ENCODE measurements around the gene MEGF11. TPM values are rescaled to one million over a fixed set of nuclear protein-coding genes. Genes with fewer than 3 reads are reported as not detected.

Gene MEGF11
- total RNA-seq, 1 donor from 2014 or later = 0.77 TPM

DNA sequence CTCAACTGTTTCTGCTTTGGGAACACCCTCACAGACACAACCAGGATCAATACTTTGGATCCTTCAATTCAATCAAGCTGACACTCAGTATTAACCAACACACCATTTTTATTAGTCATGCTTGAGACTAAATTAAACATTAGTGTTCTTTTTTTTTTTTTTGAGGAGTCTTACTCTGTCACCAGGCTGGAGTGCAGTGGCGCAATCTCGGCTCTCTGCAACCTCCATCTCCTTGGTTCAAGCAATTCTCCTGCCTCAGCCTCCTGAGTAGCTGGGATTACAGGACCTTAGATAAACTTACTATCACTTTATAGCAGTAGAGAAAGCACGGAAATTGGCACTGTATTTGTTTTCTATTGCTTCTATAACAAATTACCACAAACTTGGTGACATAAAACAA, 386.3 kb downstream of the MEGF11 start:
- TF ChIP-seq, protein P1, sequence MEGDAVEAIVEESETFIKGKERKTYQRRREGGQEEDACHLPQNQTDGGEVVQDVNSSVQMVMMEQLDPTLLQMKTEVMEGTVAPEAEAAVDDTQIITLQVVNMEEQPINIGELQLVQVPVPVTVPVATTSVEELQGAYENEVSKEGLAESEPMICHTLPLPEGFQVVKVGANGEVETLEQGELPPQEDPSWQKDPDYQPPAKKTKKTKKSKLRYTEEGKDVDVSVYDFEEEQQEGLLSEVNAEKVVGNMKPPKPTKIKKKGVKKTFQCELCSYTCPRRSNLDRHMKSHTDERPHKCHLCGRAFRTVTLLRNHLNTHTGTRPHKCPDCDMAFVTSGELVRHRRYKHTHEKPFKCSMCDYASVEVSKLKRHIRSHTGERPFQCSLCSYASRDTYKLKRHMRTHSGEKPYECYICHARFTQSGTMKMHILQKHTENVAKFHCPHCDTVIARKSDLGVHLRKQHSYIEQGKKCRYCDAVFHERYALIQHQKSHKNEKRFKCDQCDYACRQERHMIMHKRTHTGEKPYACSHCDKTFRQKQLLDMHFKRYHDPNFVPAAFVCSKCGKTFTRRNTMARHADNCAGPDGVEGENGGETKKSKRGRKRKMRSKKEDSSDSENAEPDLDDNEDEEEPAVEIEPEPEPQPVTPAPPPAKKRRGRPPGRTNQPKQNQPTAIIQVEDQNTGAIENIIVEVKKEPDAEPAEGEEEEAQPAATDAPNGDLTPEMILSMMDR (IDR thresholded peaks at IDR 0.05; ENCODE audit: unreplicated experiment) = no peak
- Mint-ChIP-seq H3K4me1 (ENCODE audit: unreplicated experiment) (peaks cover 7% of the 10 kb centered on the region), H3K27me3 (ENCODE audit: unreplicated experiment) (peaks cover 25% of the 10 kb centered on the region), H3K36me3 (ENCODE audit: low read depth, unreplicated experiment) (peaks cover 12% of the 10 kb centered on the region), H3K4me3 (ENCODE audit: unreplicated experiment) (no peak overlapping the region), H3K27ac (ENCODE audit: unreplicated experiment) (no peak overlapping the region), H3K9me3 (ENCODE audit: unreplicated experiment) (no peaks in the 10 kb centered on the region)
- DNase-seq (ENCODE audit: low spot score) = no peak

DNA sequence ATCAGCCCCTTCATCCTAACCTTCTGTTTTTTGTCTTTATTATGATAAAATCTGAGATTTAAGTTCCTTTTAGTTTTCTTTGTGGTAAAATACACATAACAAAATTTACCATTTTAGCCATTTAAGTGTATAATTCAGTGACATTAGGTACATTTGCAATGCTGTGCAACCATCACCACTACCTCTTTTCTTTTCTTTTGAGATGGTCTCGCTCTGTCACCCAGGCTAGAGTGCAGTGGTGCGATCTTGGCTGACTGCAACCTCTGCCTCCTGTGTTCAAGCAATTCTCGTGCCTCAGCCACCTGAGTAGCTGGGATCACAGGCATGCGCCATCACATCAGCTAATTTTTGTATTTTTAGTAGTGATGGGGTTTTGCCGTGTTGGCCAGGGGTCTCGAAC, 390.4 kb downstream of the MEGF11 start:
- Mint-ChIP-seq H3K4me1 (ENCODE audit: unreplicated experiment) (peaks cover 4% of the 10 kb centered on the region), H3K4me3 (ENCODE audit: unreplicated experiment) (no peak overlapping the region), H3K27me3 (ENCODE audit: unreplicated experiment) (no peaks in the 10 kb centered on the region), H3K27ac (ENCODE audit: unreplicated experiment) (no peak overlapping the region), H3K9me3 (ENCODE audit: unreplicated experiment) (no peaks in the 10 kb centered on the region), H3K36me3 (ENCODE audit: low read depth, unreplicated experiment) (no peaks in the 10 kb centered on the region)
- TF ChIP-seq, protein P1 (IDR thresholded peaks at IDR 0.05; ENCODE audit: unreplicated experiment) = no peak
- no peak for DNase-seq (ENCODE audit: low spot score)

DNA sequence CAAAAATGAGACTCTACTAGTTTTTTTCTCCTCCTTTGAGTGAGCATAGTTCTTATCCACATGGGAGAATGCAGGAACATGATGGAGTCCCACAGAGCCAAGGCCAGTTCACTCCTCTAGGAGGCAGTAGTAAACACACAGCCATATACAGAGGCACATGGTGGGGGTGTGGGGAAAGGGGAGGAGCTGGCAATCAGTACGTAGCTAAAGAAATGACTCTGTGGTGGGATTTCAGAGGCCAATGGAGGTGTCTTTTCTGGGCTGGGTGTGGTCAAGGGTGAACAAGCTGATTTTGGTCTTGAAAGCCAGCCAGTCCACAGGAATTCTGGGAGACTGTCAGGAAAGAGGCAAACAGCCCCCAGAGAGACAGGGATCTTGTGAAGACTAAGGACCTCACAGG, 390.9 kb downstream of the MEGF11 start:
- no peaks in the 10 kb centered on the region for H3K36me3 Mint-ChIP-seq (ENCODE audit: low read depth, unreplicated experiment)
- H3K4me3 Mint-ChIP-seq (ENCODE audit: unreplicated experiment) = no peak overlapping the region
- peaks cover 4% of the 10 kb centered on the region for H3K4me1 Mint-ChIP-seq (ENCODE audit: unreplicated experiment)
- H3K27me3 Mint-ChIP-seq (ENCODE audit: unreplicated experiment) = no peaks in the 10 kb centered on the region
- DNase-seq (ENCODE audit: low spot score) = peak; percentile 38
- TF ChIP-seq, protein P1 (IDR thresholded peaks at IDR 0.05; ENCODE audit: unreplicated experiment) = peak; percentile 6
- H3K27ac Mint-ChIP-seq (ENCODE audit: unreplicated experiment) = no peak overlapping the region
- H3K9me3 Mint-ChIP-seq (ENCODE audit: unreplicated experiment) = no peaks in the 10 kb centered on the region

DNA sequence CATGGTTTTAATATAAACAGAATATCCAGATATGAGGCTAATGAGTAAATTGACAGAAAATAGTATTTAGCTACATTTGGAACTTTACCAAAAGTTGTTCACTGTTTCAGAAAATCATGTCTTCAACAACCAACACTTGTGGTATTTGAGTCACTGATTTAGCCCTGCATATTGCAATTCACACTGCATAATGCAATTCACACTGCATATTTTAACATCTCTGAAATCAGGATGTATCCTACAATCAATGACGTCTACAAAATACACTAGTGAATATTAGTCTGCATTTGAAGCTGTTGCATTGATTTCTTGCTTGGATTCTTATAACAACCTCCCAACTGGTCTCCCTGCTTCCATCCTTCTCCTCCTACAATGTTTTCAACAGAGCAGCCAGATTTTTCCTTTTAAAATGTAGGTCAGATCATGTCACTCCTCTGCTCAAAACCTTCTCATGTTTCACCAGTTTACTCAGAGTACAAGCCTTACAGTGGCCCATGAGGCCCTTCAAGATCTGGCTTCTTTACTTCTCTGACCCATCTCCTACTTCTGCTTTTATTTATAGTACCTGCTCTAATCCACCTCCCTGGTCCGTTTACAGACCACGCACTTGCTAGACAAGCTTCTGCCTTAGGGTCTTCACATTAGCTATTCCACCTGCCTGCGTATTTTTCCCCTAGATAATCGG, 395.7 kb downstream of the MEGF11 start:
- peaks cover 4% of the 10 kb centered on the region for H3K4me1 Mint-ChIP-seq (ENCODE audit: unreplicated experiment)
- DNase-seq (ENCODE audit: low spot score) = no peak
- no peaks in the 10 kb centered on the region for H3K36me3 Mint-ChIP-seq (ENCODE audit: low read depth, unreplicated experiment)
- H3K27ac Mint-ChIP-seq (ENCODE audit: unreplicated experiment) = no peak overlapping the region
- TF ChIP-seq, protein P1 (IDR thresholded peaks at IDR 0.05; ENCODE audit: unreplicated experiment) = no peak
- no peak overlapping the region for H3K4me3 Mint-ChIP-seq (ENCODE audit: unreplicated experiment)
- H3K9me3 Mint-ChIP-seq (ENCODE audit: unreplicated experiment) = no peaks in the 10 kb centered on the region
- no peaks in the 10 kb centered on the region for H3K27me3 Mint-ChIP-seq (ENCODE audit: unreplicated experiment)

DNA sequence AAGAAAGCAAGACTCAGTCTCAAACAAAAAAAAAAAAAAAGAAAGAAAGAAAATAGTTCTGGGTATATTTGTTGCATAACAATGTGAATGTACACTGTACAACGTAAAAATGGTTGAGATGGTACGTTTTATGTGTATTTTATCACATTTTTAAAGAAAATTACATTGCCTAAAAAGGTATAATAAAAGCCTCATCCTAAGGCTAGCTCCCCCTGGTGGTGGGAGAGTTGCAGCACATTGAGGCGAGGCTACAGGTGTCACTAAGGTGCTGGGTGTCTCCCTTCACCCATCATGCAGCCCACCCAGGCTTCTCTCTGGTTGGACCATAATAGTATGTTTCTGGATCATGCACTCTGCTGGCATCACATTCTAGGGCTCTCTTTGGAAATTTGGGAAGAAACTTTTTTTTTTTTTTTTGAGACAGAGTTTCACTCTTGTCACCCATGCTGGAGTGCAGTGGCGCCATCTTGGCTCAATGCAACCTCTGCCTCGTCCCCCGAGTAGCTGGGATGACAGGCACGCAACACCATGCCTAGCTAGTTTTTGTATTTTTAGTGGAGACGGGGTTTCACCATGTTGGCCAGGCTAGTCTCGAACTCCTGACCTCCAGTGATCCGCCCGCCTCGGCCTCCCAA, 396.6 kb downstream of the MEGF11 start:
- no peaks in the 10 kb centered on the region for H3K36me3 Mint-ChIP-seq (ENCODE audit: low read depth, unreplicated experiment)
- peak; percentile 60 for DNase-seq (ENCODE audit: low spot score)
- no peak overlapping the region for H3K4me3 Mint-ChIP-seq (ENCODE audit: unreplicated experiment)
- H3K27ac Mint-ChIP-seq (ENCODE audit: unreplicated experiment) = no peak overlapping the region
- H3K9me3 Mint-ChIP-seq (ENCODE audit: unreplicated experiment) = no peaks in the 10 kb centered on the region
- peaks cover 4% of the 10 kb centered on the region for H3K4me1 Mint-ChIP-seq (ENCODE audit: unreplicated experiment)
- no peaks in the 10 kb centered on the region for H3K27me3 Mint-ChIP-seq (ENCODE audit: unreplicated experiment)
- TF ChIP-seq, protein P1 (IDR thresholded peaks at IDR 0.05; ENCODE audit: unreplicated experiment) = peak; percentile 88
